GM18867 (cell line): ENCODE data around the gene OR6M1.

Source experiments
- ATAC-seq: cut with Tn5 transposase; IDR thresholded peaks from one replicate; pipeline ENCODE4 v1.9.1; 2021; ENCODE audit warnings: mild to moderate bottlenecking, moderate library complexity; ENCODE audit not compliant: unreplicated experiment

OR6M1 gene

DNA sequence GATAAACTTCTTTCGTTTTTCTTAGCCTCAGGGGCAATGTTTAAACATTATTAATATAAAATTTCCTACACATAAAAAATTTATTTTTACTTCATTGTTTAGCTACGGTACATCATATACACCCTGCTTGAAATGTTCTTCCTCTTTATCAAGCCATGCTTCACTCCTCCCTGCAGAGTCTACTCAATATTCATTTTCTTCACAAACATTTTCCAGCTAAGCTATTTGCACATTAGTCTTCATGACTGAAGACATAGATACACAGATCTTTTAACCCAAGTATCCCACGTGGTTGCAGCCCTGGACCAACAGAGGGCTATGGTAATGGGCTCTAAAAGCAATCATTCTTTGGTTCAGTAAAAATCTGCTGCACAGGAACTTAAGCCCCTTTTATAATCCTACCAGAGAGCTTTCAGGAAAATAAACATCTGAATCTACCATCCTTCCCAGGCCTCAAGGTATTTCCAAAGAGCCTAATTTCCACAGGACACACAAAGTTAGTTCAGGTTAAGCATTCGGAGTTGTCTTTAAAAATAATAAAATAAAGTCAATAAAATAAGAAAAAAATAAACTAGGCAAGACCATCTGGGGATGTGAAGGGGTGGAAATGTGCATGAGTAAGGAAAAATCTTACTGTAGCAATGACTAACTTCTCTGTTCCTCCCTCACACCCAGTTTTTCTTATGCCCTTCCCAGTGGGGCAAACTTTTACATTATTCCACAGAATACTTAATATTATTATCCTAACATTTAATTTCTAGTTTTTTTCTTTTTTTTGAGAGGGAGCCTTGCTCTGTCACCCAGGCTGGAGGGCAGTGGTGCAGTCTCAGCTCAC lies 30.2 kb downstream of the OR6M1 start:
- ATAC-seq: no peak

- no peak for ATAC-seq
These were observed 30.9 kb downstream of the OR6M1 start for GRCh38 chr11:123775289-123775688.

DNA sequence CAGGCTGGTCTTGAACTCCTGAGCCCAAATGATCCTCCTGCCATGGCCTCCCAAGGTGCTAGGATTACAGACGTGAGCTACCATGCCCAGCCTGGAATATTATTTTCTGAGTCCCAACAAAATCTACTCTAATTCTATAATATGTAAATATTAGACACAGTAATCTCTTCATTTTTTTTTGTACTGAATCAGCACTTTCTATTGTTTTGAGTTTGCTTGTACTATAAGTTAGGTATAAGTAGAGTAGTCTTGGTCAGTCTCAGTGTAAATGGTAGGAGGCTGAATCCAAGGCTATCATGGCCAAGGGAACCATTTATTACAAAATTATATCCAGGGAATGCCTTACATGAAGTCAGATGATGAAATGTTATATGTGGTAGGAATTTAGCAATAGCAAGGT lies 32.2 kb downstream of the OR6M1 start:
- no peak for ATAC-seq

GRCh38 chr11:123773026-123773425 lies 33.1 kb downstream of the OR6M1 start:
- ATAC-seq: no peak

GRCh38 chr11:123771664-123772063 lies 34.5 kb downstream of the OR6M1 start:
- no peak for ATAC-seq

GRCh38 chr11:123770712-123771111 lies 35.4 kb downstream of the OR6M1 start:
- no peak for ATAC-seq

DNA sequence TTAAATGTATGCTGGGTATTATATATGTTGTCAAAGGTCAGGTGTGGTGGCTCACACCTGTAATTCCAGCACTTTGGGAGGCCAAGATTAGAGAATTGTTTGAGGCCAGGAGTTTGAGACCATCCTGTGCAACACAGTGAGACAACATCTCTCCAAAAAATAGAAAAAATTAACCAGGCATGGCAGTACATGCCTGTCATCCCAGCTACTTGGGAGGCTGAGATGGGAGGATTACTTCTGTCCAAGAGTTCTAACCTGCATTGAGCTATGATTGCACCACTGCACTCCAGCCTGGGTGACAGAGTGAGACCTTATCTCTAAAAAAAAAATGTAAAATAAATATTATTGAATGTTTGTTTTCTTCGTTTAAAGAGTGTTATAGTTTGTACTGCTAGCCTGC lies 40.5 kb downstream of the OR6M1 start:
- no peak for ATAC-seq

DNA sequence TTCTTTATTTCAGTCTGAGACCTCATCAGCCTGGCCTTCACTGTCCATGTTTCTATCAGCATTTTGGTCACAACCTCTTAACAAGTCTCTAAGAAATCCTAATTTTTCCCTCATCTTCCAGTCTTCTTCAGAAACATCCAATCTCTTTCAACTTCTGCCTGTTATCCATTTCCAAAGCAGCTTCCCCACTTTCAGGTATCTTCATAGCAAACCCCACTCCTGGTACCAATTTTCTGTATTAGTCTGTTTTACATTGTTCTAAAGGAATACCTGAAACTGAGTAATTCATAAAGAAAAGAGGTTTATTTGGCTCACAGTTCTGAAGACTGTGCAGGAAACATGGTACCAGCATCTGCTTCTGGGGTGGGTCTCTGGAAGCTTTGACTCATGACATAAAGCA lies 43.7 kb downstream of the OR6M1 start:
- ATAC-seq: no peak

GRCh38 chr11:123760894-123761293 lies 45.3 kb downstream of the OR6M1 start:
- ATAC-seq: no peak

DNA sequence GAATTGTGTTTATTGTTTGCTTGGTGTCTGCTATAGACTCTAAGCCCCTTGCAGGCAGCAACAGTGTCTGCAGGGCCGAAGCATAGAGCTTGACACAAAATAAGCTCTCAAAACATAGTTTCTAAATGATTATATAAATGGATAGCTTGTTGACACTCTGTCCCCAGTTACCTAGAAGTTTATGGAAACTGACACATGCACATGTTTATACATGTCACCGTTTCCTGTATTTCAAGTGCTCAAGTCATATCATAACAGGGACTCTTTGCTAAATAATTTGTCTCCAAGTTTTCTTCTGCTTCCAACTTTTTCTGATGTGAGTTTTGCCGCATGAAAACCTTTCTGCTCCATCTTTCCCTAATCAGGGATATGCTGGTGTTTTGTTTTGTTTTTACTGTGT lies 48.2 kb downstream of the OR6M1 start:
- no peak for ATAC-seq

GRCh38 chr11:123755813-123756212 lies 50.3 kb downstream of the OR6M1 start:
- no peak for ATAC-seq
